Effector memory CD4-positive, alpha-beta T cell (primary cell): ENCODE results near the gene SGPP2.

ENCODE experiments used
- DNase-seq, 3 donors: peaks; one replicate each; pipeline ENCODE4 v3.0.0-alpha.2; 2020
- H3K27ac ChIP-seq: 2 replicates; pipeline ENCODE4 v1.7.0; 2013; ENCODE audit warnings: mild to moderate bottlenecking, low read length, moderate library complexity; ENCODE audit not compliant: insufficient read depth, poor library complexity, severe bottlenecking
- H3K27me3 ChIP-seq: replicated peaks from 2 replicates; pipeline ENCODE4 v1.7.0; 2013; ENCODE audit warnings: mild to moderate bottlenecking, low read length; ENCODE audit not compliant: insufficient read depth, control insufficient read depth, poor library complexity, severe bottlenecking
- H3K36me3 ChIP-seq: 2 replicates; pipeline ENCODE4 v1.7.0; 2013; ENCODE audit warnings: mild to moderate bottlenecking, low read length, moderate library complexity; ENCODE audit not compliant: control insufficient read depth, insufficient read depth
- H3K4me1 ChIP-seq: 2 replicates; pipeline ENCODE4 v1.7.0; 2013; ENCODE audit warnings: low read length, mild to moderate bottlenecking; ENCODE audit not compliant: control insufficient read depth, insufficient read depth, poor library complexity, severe bottlenecking
- H3K4me3 ChIP-seq: 2 replicates; pipeline ENCODE4 v1.7.0; 2013; ENCODE audit warnings: low read length, low read depth, mild to moderate bottlenecking; ENCODE audit not compliant: insufficient read depth, poor library complexity, severe bottlenecking
- H3K9me3 ChIP-seq: 2 replicates; pipeline ENCODE4 v1.7.0; 2013; ENCODE audit warnings: mild to moderate bottlenecking, low read length, moderate library complexity; ENCODE audit not compliant: control insufficient read depth

The SGPP2 gene

GRCh38 chr2:222439692-222440091, 15.3 kb downstream of the SGPP2 start:
- no peak for DNase-seq
- Histone ChIP-seq H3K4me3 (no peak overlapping the region), H3K27me3 (no peaks in the 10 kb centered on the region)

GRCh38 chr2:222440673-222441422, 16.5 kb downstream of the SGPP2 start:
- no peaks in the 10 kb centered on the region for H3K36me3 ChIP-seq
- H3K27me3 ChIP-seq: no peaks in the 10 kb centered on the region
- no peaks in the 10 kb centered on the region for H3K4me1 ChIP-seq
- no peak for DNase-seq
- H3K9me3 ChIP-seq: no peaks in the 10 kb centered on the region
- no peak overlapping the region for H3K27ac ChIP-seq
- no peak overlapping the region for H3K4me3 ChIP-seq

More at GRCh38 chr2:222439692-222440091, 15.3 kb downstream of the SGPP2 start:
- H3K4me1 ChIP-seq: no peaks in the 10 kb centered on the region
- H3K9me3 ChIP-seq: no peaks in the 10 kb centered on the region
- H3K27ac ChIP-seq: no peak overlapping the region
- no peaks in the 10 kb centered on the region for H3K36me3 ChIP-seq

- H3K9me3 ChIP-seq: no peaks in the 10 kb centered on the region
- H3K27ac ChIP-seq: no peak overlapping the region
- no peaks in the 10 kb centered on the region for H3K36me3 ChIP-seq
- no peak for DNase-seq
- H3K4me1 ChIP-seq: no peaks in the 10 kb centered on the region
- no peak overlapping the region for H3K4me3 ChIP-seq
- no peaks in the 10 kb centered on the region for H3K27me3 ChIP-seq
Observed at GRCh38 chr2:222442665-222443064, 18.3 kb downstream of the SGPP2 start.

GRCh38 chr2:222445227-222445626, 20.9 kb downstream of the SGPP2 start:
- H3K27me3 ChIP-seq: no peaks in the 10 kb centered on the region
- H3K27ac ChIP-seq: no peak overlapping the region
- no peak for DNase-seq
- H3K4me1 ChIP-seq: no peaks in the 10 kb centered on the region
- H3K9me3 ChIP-seq: no peaks in the 10 kb centered on the region
- H3K4me3 ChIP-seq: no peak overlapping the region
- H3K36me3 ChIP-seq: no peaks in the 10 kb centered on the region

GRCh38 chr2:222447131-222447530, 22.8 kb downstream of the SGPP2 start:
- DNase-seq: no peak
- Histone ChIP-seq H3K27ac (no peak overlapping the region), H3K4me1 (no peaks in the 10 kb centered on the region), H3K4me3 (no peak overlapping the region), H3K9me3 (no peaks in the 10 kb centered on the region), H3K36me3 (no peaks in the 10 kb centered on the region), H3K27me3 (no peaks in the 10 kb centered on the region)

GRCh38 chr2:222448748-222449181, 24.4 kb downstream of the SGPP2 start:
- no peak for DNase-seq
- H3K27ac ChIP-seq: no peak overlapping the region
- H3K27me3 ChIP-seq: no peaks in the 10 kb centered on the region
- no peaks in the 10 kb centered on the region for H3K4me1 ChIP-seq
- no peaks in the 10 kb centered on the region for H3K9me3 ChIP-seq
- no peaks in the 10 kb centered on the region for H3K36me3 ChIP-seq
- no peak overlapping the region for H3K4me3 ChIP-seq

- Histone ChIP-seq H3K36me3 (no peaks in the 10 kb centered on the region), H3K4me1 (no peaks in the 10 kb centered on the region), H3K27ac (no peak overlapping the region), H3K27me3 (no peaks in the 10 kb centered on the region), H3K9me3 (no peaks in the 10 kb centered on the region), H3K4me3 (no peak overlapping the region)
- DNase-seq: no peak
Observed at GRCh38 chr2:222450021-222450420, 25.7 kb downstream of the SGPP2 start.

- Histone ChIP-seq H3K4me1 (no peaks in the 10 kb centered on the region), H3K4me3 (no peak overlapping the region), H3K36me3 (no peaks in the 10 kb centered on the region), H3K27me3 (no peaks in the 10 kb centered on the region), H3K27ac (no peak overlapping the region), H3K9me3 (no peaks in the 10 kb centered on the region)
- DNase-seq: no peak
Observed at GRCh38 chr2:222451224-222451674, 26.9 kb downstream of the SGPP2 start.

GRCh38 chr2:222452422-222452950, 28.1 kb downstream of the SGPP2 start:
- H3K27ac ChIP-seq: no peak overlapping the region
- no peak overlapping the region for H3K4me3 ChIP-seq
- no peaks in the 10 kb centered on the region for H3K27me3 ChIP-seq
- no peaks in the 10 kb centered on the region for H3K9me3 ChIP-seq
- H3K36me3 ChIP-seq: no peaks in the 10 kb centered on the region
- no peaks in the 10 kb centered on the region for H3K4me1 ChIP-seq
- DNase-seq: no peak

- Histone ChIP-seq H3K9me3 (no peaks in the 10 kb centered on the region), H3K27me3 (no peaks in the 10 kb centered on the region), H3K4me3 (no peak overlapping the region), H3K27ac (no peak overlapping the region), H3K4me1 (no peaks in the 10 kb centered on the region), H3K36me3 (no peaks in the 10 kb centered on the region)
- no peak for DNase-seq
Observed at GRCh38 chr2:222456479-222457077, 32.2 kb downstream of the SGPP2 start.
